Middle frontal gyrus (tissue), 1 donor: ENCODE results near the gene RBPJL.

Experiments
- DNase-seq: peaks from one replicate; pipeline ENCODE4 v3.0.0-alpha.2; 2015; ENCODE audit warnings: low spot score; ENCODE audit errors: extremely low spot score

RBPJL gene, protein sequence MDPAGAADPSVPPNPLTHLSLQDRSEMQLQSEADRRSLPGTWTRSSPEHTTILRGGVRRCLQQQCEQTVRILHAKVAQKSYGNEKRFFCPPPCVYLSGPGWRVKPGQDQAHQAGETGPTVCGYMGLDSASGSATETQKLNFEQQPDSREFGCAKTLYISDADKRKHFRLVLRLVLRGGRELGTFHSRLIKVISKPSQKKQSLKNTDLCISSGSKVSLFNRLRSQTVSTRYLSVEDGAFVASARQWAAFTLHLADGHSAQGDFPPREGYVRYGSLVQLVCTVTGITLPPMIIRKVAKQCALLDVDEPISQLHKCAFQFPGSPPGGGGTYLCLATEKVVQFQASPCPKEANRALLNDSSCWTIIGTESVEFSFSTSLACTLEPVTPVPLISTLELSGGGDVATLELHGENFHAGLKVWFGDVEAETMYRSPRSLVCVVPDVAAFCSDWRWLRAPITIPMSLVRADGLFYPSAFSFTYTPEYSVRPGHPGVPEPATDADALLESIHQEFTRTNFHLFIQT

DNA sequence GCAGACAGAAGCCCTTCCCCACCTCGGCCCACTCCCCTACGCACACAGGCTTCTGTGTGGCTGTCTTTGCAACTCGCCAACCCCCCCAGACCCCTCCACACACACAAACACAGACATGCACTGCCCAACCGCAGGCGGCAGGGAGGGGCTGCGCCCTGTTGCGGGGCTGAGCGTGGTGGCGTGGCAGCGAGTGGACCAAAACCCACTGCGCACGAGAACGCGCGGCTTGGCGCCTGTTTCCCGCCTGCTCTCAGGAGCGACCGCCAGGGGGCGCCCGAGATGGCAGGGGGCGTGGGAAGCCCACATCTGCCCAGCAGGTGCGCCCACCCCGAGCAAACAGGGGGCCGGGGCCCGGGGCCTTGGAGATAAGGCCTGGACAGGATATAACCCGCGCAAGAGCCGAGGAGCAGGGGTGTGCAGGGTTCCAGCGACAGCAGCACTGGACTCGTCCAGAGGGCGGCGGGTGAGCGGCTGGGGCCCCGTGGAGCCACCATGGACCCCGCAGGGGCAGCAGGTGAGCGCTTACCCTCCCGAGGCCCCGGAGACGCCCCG lies at the start of gene RBPJL:
Gene RBPJL (plus strand): TSS at position 410 of the 552 bp plus-strand sequence. CDS start 83 bp downstream, at position 493.
- no peak for DNase-seq

DNA sequence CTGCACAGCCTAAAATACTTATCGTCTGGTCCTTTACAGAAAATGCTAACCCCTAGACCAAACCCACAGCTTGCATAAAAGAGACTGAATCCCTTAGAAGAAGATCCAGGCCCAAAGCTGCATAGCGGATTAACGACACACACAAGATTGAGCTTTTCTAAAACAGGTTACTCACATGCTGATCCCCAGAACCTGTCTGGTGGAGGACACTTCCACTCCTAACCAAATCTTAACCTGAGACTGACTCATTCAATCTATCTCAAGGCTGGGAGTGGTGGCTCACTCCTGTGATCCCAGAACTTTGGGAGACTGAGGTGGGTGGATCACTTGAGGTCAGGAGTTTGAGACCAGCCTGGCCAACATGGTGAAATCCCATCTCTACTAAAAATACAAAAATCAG lies 49.5 kb upstream of the RBPJL start:
- DNase-seq: no peak

DNA sequence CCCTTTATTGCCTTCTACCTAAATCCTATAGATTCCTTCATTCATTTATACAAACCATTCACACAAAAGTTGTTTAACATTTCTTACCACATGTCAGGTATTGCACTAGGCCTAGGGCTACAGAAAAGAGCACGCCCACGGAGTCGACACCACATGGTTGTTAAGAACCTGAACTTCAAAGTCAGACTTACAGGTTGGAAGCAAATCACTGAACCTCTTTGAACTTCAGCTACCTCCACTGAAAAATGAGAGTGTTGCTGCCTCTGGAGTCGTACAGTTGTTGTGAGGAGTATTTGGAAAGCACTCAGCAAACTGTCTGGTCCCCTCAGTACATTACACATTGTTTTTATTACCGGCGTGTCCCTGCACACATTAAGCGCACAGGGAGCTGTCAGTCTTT lies 48.9 kb upstream of the RBPJL start:
- no peak for DNase-seq

GRCh38 chr20:45258259-45258658 lies 48.4 kb upstream of the RBPJL start:
- DNase-seq: no peak

GRCh38 chr20:45258664-45259063 lies 48.0 kb upstream of the RBPJL start:
- no peak for DNase-seq

DNA sequence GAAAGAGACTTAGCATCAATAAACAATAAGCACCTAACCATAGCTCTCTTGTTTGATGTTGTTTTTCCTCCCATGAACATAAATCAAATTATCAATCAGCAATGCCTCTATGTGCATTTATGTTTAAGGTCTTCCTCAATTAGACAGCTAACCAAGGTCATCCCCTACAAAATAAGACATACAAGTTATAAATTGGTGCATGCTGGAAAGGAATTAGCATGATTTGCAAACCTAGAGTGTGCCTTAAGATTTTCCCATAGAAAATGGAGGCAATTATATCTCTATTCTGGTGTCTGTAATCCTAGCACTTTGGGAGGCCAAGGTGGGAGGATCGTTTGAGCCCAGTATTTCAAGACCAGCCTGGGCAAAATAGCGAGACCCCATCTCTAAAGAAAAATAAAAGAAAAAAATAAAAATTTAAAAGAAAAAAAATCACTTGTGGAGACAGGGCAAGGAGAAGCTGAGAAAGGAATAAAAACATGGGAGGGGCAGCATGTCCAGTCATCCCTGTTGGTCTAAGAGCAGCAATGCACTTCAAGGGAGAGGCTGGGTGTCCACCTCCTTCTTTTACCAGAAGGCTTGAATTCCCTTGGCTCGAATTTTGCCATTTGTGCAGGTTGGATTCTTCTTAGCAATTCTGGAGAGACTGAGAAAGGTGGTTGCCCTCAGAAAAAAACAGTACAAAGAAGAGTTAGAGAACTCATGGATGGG lies 42.9 kb upstream of the RBPJL start:
- DNase-seq: no peak

DNA sequence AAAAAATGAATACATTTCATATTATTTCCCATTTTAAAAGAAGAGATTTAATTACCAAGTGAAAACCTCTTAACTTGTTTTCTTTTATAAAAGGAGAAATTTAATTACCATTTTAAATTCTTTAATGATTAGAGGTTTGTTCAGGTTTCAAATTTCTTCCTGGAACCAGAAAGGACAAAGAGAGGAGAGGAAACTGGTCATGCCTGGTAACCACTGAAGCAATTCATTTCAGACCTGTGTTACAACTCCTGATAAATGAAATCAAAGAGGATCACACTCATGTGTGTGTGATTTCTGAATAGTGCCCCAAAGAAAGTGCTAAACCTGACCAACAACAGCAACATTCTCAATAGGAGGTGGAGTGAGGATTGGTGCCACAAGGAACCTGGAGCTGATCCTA lies 39.7 kb upstream of the RBPJL start:
- no peak for DNase-seq

DNA sequence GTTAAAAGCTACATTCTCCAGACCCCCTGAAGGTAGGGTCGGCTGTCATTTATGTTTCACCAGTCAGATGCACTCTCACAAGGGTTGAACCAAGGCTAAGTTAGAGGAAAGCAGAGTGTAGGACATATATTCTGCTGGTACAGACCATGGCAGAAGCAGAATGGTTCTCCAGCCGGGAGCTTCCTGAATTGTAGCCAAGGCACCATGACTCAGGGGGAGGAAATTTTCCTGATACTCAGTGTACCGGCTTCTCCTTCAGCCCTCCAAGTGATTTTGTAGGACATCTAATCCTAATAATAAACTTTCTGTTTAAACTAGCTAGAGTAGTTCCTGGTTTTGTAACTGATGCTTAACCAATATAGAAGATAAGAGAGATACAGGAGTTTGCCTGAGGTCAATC lies 38.1 kb upstream of the RBPJL start:
- DNase-seq: no peak

DNA sequence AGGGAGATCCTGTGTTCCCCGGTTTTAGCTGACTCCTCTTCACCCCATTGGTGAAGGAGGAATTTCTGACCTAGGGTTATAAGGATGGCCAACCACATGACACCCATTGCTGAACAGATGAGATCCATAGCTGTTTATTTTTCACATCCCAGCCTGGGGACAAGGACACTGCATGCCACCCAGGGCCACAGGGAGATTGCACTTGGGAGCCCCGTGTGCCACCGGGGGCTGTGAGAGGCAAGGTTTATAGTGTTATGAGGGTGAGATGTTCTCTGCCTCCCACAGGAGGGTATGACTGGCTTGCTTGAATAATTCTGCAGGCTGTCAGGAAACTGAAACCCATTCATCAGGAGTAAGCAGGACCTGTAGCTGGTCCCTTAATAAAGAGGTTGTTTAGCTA lies 37.6 kb upstream of the RBPJL start:
- DNase-seq: no peak

GRCh38 chr20:45269754-45270270 lies 36.8 kb upstream of the RBPJL start:
- DNase-seq: no peak

DNA sequence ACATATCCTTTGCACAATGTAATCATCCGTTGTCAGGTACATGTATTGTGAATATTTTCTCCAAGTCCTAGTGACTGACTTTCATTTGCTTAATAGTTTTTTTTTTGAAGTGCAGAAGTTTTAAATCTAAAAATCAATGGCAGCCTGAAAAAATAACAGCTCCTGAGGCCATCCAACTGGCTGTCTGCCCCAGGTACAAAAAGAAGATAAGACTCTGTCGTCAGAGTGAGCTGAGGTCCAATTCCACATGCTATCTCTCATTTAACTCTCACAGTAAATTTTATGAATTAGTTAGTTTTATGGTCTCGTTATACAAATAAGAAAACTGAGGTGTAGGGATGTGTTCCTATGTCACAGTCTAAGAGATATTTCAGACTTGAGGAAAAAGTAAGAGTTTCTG lies 31.3 kb upstream of the RBPJL start:
- no peak for DNase-seq

- no peak for DNase-seq
These were observed 26.6 kb upstream of the RBPJL start for GRCh38 chr20:45279992-45280391.

GRCh38 chr20:45282700-45283550 lies 23.7 kb upstream of the RBPJL start:
- DNase-seq: no peak

- DNase-seq: no peak
These were observed 23.0 kb upstream of the RBPJL start for GRCh38 chr20:45283551-45284057.

DNA sequence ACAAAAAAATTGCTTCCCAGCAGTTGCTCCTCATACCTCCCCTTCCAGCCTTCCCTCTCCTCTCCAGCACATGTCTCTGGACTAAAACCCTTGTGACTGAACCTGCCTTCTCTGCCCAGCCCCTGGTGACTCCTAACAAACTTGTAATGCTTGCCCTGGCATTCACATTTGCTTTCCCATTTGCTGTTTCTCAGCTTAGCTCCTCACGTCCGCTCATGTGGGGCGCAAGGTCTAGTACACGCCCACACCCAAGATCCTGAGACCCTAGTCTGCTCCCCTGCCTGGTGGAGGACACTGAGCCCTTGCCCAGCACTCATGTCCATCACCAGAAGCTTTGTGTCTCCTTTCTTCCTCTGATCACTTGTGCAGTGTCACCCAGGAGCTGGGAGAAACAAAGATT lies 18.3 kb upstream of the RBPJL start:
- DNase-seq: no peak

GRCh38 chr20:45288860-45289259 lies 17.8 kb upstream of the RBPJL start:
- DNase-seq: no peak

GRCh38 chr20:45289942-45290676 lies 16.5 kb upstream of the RBPJL start:
- no peak for DNase-seq

- DNase-seq: peak; percentile 74
These were observed 15.8 kb upstream of the RBPJL start for GRCh38 chr20:45290677-45291355.

DNA sequence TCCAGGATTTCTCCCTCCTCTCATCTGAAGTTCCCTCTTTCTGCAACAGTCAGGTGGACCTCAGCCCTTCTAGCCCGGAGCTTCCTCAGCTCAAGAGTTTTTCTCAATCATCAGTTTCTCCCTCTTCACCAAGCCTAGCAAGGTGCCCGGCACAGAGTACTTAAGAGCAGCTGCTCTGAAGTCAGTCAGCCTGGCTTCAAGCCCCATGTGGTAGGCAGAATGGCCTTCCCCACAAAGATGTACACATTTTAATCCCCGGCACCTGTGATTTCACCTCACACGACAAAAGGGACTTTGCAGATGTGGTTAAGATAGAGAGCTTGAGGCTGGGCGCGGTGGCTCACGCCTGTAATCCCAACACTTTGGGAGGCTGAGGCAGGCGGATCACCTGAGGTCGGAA lies 15.1 kb upstream of the RBPJL start:
- DNase-seq: no peak

DNA sequence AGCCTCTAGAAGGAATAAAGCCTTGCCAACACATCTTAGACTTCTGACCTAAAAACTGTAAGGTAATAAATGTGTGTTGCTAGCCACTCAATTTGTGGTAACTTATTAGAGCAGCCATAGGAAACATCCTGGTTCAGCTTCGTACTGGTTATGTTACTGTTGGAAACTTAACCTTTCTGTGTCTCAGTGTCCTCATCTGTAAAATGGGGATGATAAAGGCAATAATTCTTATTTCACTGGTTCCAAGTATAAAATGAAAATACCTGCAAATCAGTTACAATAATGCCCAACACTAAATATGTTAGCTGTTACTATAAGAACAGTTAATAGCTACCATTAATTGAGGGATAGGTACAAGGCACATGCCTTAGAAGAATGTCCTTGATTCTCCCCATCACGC lies 14.3 kb upstream of the RBPJL start:
- DNase-seq: no peak
